Stimulated activated CD8-positive, alpha-beta memory T cell treated with anti-CD3 and anti-CD28 coated beads, Interleukin-12 subunit alpha, Interleukin-12 subunit beta, amount 100 ng/mL, for 1 hour (primary cell): Measurements from ENCODE around the gene UXT.
A peak's percentile ranks its signal among the peaks of the same experiment; 100 is the strongest.

Experiments
- DNase-seq: peaks from one replicate; pipeline ENCODE4 v3.0.0-alpha.2; 2020; ENCODE audit warnings: low read depth

UXT gene

DNA sequence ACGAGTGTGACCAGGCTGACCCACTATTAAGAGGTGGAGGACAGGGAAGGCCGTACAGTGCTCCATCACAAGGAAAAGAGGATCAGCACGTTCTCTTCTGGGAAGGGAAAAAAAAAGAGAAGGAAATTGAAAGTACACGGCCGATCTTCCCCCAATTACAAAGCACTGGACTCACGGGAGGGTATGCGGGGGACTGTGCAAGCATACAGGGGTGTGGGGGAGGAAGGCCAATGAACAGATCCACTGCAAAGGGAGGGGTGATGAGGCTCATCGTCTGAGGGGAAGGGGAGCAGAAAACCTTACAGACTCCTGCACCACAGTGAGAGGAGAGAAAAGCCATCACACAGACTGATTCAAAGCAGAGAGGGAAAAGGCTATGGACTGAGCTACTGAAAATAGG is 9.7 kb downstream of the UXT start:
- no peak for DNase-seq

GRCh38 chrX:47648376-47648775 is 10.6 kb downstream of the UXT start:
- no peak for DNase-seq

GRCh38 chrX:47646636-47647035 is 12.3 kb downstream of the UXT start:
- no peak for DNase-seq

DNA sequence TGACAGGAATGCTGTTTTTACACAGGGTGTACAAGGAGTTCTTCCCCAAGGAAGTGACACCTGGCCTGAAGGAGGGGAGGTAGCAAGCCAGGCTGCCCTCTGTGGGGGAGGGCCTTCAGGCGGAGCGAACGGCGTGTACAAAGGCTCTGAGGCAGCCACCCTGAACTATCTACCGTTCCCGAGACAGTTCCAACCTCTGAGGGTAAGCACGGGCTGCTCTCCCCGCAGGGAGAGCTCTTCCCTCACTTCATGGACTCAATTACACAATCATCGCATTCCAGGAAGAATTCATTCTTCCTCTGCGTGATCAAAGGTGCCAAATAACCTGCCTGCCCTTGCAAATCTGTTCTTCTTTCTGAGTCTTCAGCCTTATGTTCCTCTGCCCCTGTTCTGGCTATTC is 13.4 kb downstream of the UXT start:
- DNase-seq = no peak

GRCh38 chrX:47644557-47645091 is 14.4 kb downstream of the UXT start:
- DNase-seq = no peak

- DNase-seq = no peak
These were observed 15.1 kb downstream of the UXT start for GRCh38 chrX:47643926-47644325.

DNA sequence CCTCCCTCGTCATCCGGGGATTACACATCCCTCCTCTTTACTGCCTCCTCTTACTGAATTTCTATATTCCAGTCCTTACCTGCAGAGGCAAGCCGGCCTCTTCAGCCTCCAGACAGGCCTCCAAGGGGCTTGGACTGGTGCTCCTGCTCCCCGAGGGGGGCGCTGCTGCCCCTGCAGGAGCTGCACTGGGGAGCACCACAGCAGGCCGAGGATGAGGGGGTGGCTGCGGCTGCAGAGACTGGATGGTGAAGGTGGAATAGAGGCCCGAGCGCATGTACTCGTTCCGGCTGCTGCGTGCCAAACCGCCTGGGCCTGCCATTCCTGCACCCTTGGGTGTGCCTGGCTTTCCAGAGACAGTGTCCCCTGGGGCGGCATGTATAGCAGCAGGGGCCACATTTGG is 20.2 kb downstream of the UXT start:
- no peak for DNase-seq

DNA sequence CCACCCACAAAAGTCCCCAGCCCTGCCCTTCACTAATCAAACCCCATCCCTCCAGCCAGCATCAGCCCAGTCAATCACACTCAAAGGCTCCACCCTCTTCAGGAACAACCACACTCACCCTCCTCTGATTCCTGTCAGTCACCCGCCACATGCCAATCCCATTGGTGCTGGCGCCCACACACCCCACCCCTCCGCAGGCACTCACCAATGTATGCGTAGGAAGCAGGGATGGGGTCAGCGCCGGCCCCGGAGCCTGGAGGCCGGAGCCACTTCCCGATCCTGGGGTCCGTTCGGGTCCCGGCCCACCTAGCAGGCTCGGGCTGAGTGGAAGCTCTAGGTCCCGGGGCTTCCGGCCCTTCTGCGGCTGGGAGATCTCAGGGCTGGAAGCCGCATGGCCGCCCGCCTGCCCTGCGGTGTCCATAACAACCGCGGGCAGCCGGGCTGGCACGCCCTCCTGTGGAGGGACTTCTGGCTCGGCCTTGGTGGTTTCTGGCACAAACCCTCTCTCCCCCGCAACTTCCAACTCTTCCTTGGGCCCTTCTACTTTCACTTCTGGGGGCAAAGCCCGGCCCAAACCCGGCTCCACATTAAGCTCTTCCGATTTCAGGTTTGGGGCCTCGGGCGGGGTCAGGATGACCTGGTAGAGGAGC is 21.3 kb downstream of the UXT start:
- no peak for DNase-seq

GRCh38 chrX:47634871-47635575 is 24.0 kb downstream of the UXT start:
- no peak for DNase-seq

DNA sequence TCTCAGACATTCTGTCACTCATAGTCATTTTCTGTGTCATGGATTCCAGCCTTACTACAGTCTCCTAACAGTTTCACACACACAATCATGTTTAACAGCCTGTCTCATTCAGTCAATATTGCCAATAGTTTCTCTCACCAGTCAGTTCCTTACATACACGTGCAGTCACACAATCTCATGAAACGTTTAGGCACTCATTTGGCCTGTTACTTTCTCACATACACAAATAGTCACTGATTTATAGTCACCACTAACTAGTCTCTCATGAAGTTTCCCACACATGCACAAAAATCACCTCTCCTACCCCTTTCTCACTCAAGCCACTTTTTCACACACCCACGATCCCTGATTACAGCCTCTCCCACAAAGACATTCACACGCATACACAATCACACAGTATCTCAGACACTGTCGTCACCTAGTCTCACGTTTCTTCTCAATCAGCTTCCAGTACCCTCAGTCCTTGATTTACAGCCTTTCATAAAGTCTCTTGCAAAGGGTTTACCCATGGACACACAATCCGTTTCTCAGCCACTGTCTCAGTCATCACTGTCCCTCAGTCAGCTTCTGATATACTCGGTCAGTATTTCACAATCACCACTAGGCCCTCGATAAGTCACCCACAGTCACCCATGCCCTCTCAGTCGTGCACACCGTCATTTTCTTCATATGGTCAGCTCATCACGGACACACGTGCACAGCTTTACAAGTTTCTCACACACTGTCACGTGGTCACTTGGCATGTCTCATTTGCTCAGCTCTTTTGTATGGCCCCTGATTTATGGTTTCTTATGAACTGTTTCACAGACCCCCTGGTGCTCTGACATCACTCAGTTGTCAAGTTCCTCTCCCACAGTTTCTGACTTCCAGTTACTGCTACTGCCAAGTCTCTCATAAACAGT is 25.0 kb downstream of the UXT start:
- DNase-seq = no peak

DNA sequence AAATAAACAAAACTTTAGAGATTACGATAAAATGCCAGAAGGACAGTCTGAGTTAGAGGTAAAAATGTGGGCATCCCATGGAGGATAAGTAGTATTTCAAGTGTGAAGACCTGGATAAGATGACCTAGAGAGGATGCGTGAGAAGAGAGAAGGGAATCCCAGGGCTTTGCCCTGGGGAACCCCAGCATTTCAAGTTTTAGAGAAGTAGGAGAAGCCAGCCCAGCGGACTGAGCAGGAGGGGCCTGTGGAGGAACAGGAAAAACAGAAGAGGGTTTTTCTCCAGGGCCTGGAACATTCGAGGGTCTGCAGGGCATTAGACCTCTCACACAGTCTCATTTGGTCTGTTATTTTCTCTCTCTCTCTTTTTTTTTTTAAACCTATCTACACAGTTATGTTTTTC is 26.3 kb downstream of the UXT start:
- no peak for DNase-seq

DNA sequence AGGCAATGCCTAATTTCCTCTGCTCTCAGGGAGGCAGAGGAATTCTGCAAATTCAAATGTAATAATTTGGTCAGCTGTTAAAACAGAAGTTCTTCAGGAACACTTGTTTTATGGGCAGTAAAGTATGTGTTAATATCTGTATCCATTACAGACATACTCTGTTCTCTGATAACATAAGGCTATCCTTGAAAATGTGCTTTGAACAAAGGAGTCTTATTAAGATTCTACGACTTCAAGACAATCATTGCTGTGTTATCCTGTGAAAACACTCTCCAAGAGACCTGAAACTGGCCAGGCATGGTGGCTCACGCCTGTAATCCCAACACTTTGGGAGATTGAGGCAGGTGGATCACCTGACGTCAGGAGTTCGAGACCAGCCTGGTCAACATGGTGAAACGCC is 27.3 kb downstream of the UXT start:
- DNase-seq = no peak

DNA sequence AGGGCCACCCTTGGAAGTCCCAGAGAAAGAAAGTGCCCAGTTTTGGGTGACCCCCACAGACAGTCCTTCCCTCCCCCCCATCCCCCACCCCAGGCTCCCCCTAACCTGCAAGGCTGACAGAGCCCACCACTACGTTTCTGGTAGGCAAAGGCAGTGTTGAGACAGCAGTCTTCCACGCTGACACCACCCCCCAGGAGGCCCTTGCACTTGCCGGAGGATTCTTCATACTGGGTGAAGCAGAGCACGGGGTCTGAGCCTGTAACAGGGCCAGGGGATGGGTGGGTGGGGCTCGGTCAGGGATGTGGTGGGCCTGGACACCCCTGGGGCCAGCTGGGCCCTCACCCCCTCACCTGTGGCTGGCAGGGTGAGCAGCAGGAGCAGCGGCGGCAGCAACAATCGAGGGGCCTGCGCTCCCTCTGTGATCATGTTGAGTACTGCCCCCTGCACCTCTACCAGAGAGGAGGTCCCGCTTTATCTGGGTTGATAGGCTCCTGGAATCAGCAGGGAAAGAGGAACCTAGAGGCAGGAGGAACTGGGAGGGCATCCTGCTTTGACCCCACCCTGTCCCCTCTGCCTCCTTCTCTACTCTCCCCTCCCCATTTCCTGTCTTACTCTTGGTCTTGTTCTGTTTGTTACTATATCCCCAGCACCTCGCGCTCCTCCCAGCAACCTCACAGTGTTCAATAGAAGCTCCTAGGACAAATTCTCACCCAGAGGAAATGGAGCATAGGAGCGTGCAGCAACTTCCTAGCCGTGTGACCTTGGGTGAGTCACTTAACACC is 29.4 kb downstream of the UXT start, which contains the start of gene CFP:
CFP (minus strand) TSS at position 512 of the 782 bp plus-strand sequence; CDS start at position 426, 86 bp downstream.
- no peak for DNase-seq

GRCh38 chrX:47628982-47629381 is 30.0 kb downstream of the UXT start:
- DNase-seq = no peak

GRCh38 chrX:47625365-47625764 is 33.6 kb downstream of the UXT start:
- no peak for DNase-seq

- DNase-seq = no peak
These were observed 35.4 kb downstream of the UXT start for GRCh38 chrX:47623540-47624027.

- DNase-seq = no peak
These were observed 37.1 kb downstream of the UXT start for GRCh38 chrX:47621851-47622250.

DNA sequence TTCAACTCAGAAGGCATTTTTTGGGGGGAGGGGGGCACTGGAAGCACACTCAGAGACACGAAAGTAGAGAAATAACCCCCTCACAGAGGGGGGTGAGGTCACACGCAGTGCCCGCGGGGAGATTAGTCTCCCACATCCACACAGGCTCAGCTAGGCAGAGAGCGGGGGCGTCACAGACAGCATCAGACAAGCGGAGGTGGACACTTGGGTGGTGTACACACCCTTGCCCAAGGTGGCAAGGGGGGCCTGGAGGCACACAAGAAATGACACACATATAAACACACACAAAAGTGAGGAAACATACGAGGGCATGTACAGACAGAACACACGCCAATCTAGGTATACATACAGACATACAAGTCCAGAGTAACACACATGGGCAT is 38.7 kb downstream of the UXT start:
- no peak for DNase-seq

DNA sequence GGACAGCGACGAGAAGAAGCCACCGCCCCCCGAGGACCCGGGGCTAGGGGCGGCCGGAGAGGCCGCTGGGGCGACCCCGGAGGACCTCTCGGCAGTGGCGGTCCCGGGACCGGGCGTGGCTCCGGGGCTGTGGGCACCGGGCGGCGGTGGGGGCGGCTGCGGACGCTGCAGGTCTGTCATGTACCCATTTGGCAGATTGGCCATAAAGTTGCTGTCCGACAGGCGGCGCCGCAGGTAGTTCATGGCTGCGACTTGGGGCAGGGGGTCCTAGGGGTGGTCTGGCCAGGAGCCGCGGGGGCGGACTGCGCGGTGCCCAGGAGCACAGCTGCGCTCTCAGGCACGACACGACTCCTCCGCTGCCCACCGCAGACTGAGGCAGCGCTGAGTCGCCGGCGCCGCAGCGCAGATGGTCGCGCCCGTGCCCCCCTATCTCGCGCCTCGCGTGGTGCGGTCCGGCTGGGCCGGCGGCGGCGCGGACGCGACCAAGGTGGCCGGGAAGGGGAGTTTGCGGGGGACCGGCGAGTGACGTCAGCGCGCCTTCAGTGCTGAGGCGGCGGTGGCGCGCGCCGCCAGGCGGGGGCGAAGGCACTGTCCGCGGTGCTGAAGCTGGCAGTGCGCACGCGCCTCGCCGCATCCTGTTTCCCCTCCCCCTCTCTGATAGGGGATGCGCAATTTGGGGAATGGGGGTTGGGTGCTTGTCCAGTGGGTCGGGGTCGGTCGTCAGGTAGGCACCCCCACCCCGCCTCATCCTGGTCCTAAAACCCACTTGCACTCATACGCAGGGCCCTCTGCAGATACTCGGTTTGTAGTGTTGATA is 39.3 kb downstream of the UXT start, which contains the start of gene SYN1:
SYN1 (minus strand) TSS at position 372 of the 817 bp plus-strand sequence; CDS start at position 243, 129 bp downstream.
- peak; percentile 59 for DNase-seq

GRCh38 chrX:47618923-47619485 is 40.0 kb downstream of the UXT start:
- DNase-seq = no peak
